ENCODE measurements around the gene MTCL1. TPM values are rescaled to one million over a fixed set of nuclear protein-coding genes. Genes with fewer than 3 reads are reported as not detected.

MTCL1 gene
- total RNA-seq, 2 donors from 2014 or later: 0.38 to 0.51 TPM

DNA sequence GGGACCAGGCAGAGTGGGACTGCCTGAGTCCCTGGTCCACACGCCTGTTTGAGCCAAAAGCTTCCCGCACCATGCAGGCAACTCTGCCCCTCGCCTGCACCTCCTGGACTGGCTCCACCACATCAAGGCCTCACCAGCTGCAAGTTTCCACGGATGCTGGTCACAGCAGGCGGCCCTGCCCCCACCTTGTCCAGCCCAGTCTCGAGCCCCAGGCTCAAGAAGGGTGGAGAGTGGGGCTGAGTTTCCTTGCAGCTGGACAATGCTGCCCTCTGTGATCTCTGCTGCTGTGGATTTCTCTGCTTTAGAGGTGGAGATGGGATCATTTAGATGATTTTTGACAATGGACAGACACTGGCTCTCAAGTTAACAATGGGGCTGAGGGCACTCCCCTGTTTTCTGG lies 74.9 kb downstream of the MTCL1 start:
- Mint-ChIP-seq H3K4me1 (ENCODE audit: low read depth) (no peaks in the 10 kb centered on the region), H3K4me3 (no peak overlapping the region), H3K36me3 (ENCODE audit: insufficient read depth in 2 of 2) (no peaks in the 10 kb centered on the region), H3K27me3 (ENCODE audit: low read depth) (no peaks in the 10 kb centered on the region), H3K9me3 (no peaks in the 10 kb centered on the region), H3K27ac (no peak overlapping the region)
- no peak for ATAC-seq (replicated peaks in 1 of 2)
- no peak for DNase-seq

DNA sequence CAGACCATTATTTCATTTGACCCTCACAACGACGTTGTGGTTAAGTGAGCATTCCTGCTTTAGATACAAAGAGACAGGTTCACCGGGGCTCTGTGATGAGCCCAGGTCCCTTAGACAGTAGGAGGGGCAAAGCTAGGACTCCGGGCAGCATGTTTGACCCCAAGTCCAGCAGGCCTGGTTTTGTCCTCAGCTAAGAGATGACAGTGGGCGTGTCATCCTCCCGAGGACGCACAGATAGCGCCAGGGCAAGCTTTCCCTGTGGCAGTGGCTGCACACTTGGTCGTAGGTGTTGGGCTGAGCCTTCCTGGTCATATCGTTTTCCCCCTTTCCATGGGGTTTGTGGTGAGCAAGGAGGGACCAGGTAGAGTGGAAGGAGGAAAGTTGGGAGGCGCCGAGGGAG lies 76.3 kb downstream of the MTCL1 start:
- H3K9me3 Mint-ChIP-seq: no peaks in the 10 kb centered on the region
- H3K27ac Mint-ChIP-seq: no peak overlapping the region
- peaks cover 5% of the 10 kb centered on the region for H3K4me1 Mint-ChIP-seq (ENCODE audit: low read depth)
- H3K4me3 Mint-ChIP-seq: no peak overlapping the region
- H3K36me3 Mint-ChIP-seq (ENCODE audit: insufficient read depth in 2 of 2): no peaks in the 10 kb centered on the region
- no peaks in the 10 kb centered on the region for H3K27me3 Mint-ChIP-seq (ENCODE audit: low read depth)
- no peak for ATAC-seq (replicated peaks in 1 of 2)
- no peak for DNase-seq

DNA sequence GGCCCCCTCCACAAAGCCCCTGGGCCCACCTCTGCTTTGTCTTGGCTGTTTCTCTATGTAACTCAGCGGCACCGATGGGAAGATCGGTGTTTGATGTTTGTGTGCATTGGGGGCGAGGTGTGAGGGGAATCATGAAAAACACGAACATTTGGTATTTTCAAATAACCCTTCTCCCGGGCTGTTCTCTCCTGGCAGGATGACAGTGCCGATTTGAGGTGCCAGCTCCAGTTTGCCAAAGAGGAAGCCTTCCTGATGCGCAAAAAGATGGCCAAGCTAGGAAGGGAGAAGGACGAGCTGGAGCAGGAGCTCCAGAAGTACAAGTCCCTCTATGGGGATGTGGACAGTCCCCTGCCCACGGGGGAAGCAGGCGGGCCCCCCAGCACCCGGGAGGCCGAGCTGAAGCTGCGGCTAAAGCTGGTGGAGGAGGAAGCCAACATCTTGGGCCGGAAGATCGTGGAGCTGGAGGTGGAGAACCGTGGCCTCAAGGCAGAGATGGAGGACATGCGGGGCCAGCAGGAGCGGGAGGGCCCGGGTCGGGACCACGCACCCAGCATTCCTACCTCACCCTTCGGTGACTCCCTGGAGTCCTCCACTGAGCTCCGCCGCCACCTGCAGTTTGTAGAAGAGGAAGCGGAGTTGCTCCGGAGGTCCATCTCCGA lies 78.1 kb downstream of the MTCL1 start:
- H3K9me3 Mint-ChIP-seq: no peaks in the 10 kb centered on the region

GRCh38 chr18:8783994-8784530 lies 78.7 kb downstream of the MTCL1 start:
- H3K27ac Mint-ChIP-seq: no peak overlapping the region
- no peak for DNase-seq
- ATAC-seq (replicated peaks in 1 of 2): no peak
- H3K4me3 Mint-ChIP-seq: no peak overlapping the region
- H3K27me3 Mint-ChIP-seq (ENCODE audit: low read depth): peaks cover under 1% of the 10 kb centered on the region
- no peaks in the 10 kb centered on the region for H3K9me3 Mint-ChIP-seq
- H3K4me1 Mint-ChIP-seq (ENCODE audit: low read depth): peaks cover 6% of the 10 kb centered on the region
- H3K36me3 Mint-ChIP-seq (ENCODE audit: insufficient read depth in 2 of 2): no peaks in the 10 kb centered on the region

More for the DNA sequence above, 78.1 kb downstream of the MTCL1 start:
- no peaks in the 10 kb centered on the region for H3K27me3 Mint-ChIP-seq (ENCODE audit: low read depth)
- DNase-seq (no peak), ATAC-seq (replicated peaks in 1 of 2) (no peak)
- no peak overlapping the region for H3K4me3 Mint-ChIP-seq
- no peaks in the 10 kb centered on the region for H3K36me3 Mint-ChIP-seq (ENCODE audit: insufficient read depth in 2 of 2)
- H3K4me1 Mint-ChIP-seq (ENCODE audit: low read depth): peaks cover 6% of the 10 kb centered on the region
- H3K27ac Mint-ChIP-seq: no peak overlapping the region

GRCh38 chr18:8785261-8785660 lies 79.9 kb downstream of the MTCL1 start:
- Mint-ChIP-seq H3K27ac (no peak overlapping the region), H3K9me3 (no peaks in the 10 kb centered on the region), H3K4me1 (ENCODE audit: low read depth) (peaks cover 6% of the 10 kb centered on the region), H3K4me3 (no peak overlapping the region), H3K27me3 (ENCODE audit: low read depth) (peaks cover 6% of the 10 kb centered on the region), H3K36me3 (ENCODE audit: insufficient read depth in 2 of 2) (no peaks in the 10 kb centered on the region)
- DNase-seq (no peak), ATAC-seq (replicated peaks in 1 of 2) (no peak)

GRCh38 chr18:8785855-8786482 lies 80.6 kb downstream of the MTCL1 start:
- peaks cover 6% of the 10 kb centered on the region for H3K4me1 Mint-ChIP-seq (ENCODE audit: low read depth)
- no peaks in the 10 kb centered on the region for H3K36me3 Mint-ChIP-seq (ENCODE audit: insufficient read depth in 2 of 2)
- H3K27ac Mint-ChIP-seq: no peak overlapping the region
- peaks cover 6% of the 10 kb centered on the region for H3K27me3 Mint-ChIP-seq (ENCODE audit: low read depth)
- H3K4me3 Mint-ChIP-seq: peak overlapping the region in 1 of 2 donors; percentile 34
- DNase-seq (no peak), ATAC-seq (replicated peaks in 1 of 2) (no peak)
- no peaks in the 10 kb centered on the region for H3K9me3 Mint-ChIP-seq

DNA sequence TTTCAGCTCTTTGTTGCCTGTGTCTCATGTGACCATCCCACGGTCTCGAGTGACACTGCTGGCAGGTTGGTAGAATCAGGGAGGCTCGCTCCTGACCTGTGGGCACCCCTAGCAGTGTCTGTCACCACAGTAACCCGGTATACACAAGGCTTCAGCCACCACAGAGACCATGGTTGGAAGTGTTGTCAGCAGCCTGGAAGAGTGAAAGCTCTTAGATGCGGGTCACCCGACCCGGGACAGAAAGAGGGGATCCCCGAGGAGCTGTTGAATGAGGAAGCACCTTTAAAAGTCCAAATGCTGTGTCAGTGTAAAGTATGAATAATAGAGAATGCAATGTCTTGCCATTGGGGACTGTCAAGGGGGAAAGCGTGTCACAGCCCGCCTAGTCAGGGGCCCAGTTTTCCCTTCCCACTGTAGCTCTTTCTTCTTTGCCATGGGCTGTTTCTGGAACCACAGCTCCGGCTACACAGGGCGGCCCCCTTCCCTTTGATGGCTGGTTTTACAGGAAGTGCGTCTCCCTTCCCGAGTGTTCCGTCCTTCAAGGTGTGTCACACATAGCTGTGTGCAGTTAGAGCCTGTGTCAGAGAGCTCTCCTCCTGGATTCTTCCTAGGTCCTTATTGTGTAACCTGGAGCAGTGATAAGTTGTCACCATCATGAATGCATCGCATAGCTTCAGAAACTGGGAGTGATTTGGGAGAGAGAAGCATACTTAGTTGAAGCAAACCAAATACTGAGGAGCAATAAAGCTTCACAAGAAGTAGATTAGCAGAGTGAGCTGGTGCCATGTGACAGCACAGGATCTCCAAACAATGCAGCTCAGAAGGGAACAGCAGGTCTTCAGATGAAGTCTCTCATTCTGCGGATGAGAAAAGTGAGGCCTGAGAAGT lies 81.4 kb downstream of the MTCL1 start:
- DNase-seq (no peak), ATAC-seq (replicated peaks in 1 of 2) (peak; percentile 31 to 38)
- Mint-ChIP-seq H3K4me3 (peak overlapping the region; percentile 5 to 34), H3K9me3 (no peaks in the 10 kb centered on the region), H3K36me3 (ENCODE audit: insufficient read depth in 2 of 2) (no peaks in the 10 kb centered on the region), H3K27me3 (ENCODE audit: low read depth) (peaks cover 6% of the 10 kb centered on the region), H3K4me1 (ENCODE audit: low read depth) (peaks cover 6% of the 10 kb centered on the region), H3K27ac (no peak overlapping the region)

DNA sequence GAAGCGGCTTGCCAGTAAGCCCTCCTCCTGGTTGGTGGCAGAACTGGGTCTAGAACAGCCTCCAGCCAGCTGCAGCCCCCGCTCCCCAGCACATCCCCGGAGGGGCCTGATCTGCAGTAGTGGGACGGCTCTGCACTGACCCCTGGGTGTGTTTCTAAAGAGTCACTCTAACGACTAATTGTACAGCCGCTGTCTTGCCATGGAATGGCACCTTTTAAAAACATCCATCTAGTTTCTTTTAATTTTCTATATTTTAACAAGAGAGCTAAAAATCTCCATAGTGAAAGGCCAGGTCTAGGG lies 82.0 kb downstream of the MTCL1 start:
- ATAC-seq (replicated peaks in 1 of 2) (no peak), DNase-seq (no peak)
- Mint-ChIP-seq H3K9me3 (no peaks in the 10 kb centered on the region), H3K27me3 (ENCODE audit: low read depth) (peaks cover 6% of the 10 kb centered on the region), H3K27ac (no peak overlapping the region), H3K4me3 (no peak overlapping the region), H3K4me1 (ENCODE audit: low read depth) (peaks cover 6% of the 10 kb centered on the region), H3K36me3 (ENCODE audit: insufficient read depth in 2 of 2) (no peaks in the 10 kb centered on the region)

DNA sequence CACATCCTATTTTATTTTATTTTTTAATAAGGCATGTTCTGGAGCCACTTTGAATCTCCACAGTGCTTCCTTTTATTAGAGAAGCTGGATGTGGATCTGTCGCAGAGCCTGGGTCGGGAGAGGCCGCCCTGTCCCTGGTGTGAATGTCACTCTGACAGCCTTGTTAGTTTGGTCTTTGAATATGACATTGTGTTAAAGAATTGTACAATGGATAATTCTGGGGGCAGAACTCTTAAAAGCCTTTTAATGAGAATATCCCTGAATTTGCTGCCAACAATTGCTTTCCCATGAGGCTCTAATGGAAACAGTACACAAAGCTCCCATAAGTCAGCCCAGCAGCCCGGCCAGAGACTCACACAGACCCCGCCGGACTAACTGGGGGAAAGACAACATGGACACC lies 82.4 kb downstream of the MTCL1 start:
- Mint-ChIP-seq H3K27ac (no peak overlapping the region), H3K36me3 (ENCODE audit: insufficient read depth in 2 of 2) (no peaks in the 10 kb centered on the region), H3K4me1 (ENCODE audit: low read depth) (peaks cover 6% of the 10 kb centered on the region), H3K9me3 (no peaks in the 10 kb centered on the region), H3K4me3 (no peak overlapping the region), H3K27me3 (ENCODE audit: low read depth) (peaks cover 6% of the 10 kb centered on the region)
- DNase-seq: no peak
- ATAC-seq (replicated peaks in 1 of 2): no peak

- H3K27ac Mint-ChIP-seq: no peak overlapping the region
- peaks cover 6% of the 10 kb centered on the region for H3K27me3 Mint-ChIP-seq (ENCODE audit: low read depth)
- no peaks in the 10 kb centered on the region for H3K9me3 Mint-ChIP-seq
- no peak for ATAC-seq (replicated peaks in 1 of 2)
- H3K36me3 Mint-ChIP-seq (ENCODE audit: insufficient read depth in 2 of 2): no peaks in the 10 kb centered on the region
- no peak overlapping the region for H3K4me3 Mint-ChIP-seq
- DNase-seq: no peak
- peaks cover 6% of the 10 kb centered on the region for H3K4me1 Mint-ChIP-seq (ENCODE audit: low read depth)
Measured at GRCh38 chr18:8788503-8789429, 83.4 kb downstream of the MTCL1 start.

GRCh38 chr18:8791171-8791651 lies 85.9 kb downstream of the MTCL1 start:
- ATAC-seq (replicated peaks in 1 of 2) (no peak), DNase-seq (no peak)
- H3K9me3 Mint-ChIP-seq: no peaks in the 10 kb centered on the region
- H3K27ac Mint-ChIP-seq: no peak overlapping the region
- peaks cover 6% of the 10 kb centered on the region for H3K4me1 Mint-ChIP-seq (ENCODE audit: low read depth)
- peaks cover 6% of the 10 kb centered on the region for H3K27me3 Mint-ChIP-seq (ENCODE audit: low read depth)
- no peaks in the 10 kb centered on the region for H3K36me3 Mint-ChIP-seq (ENCODE audit: insufficient read depth in 2 of 2)
- no peak overlapping the region for H3K4me3 Mint-ChIP-seq

- Mint-ChIP-seq H3K4me1 (ENCODE audit: low read depth) (no peaks in the 10 kb centered on the region), H3K9me3 (no peaks in the 10 kb centered on the region), H3K4me3 (no peak overlapping the region), H3K27ac (no peak overlapping the region), H3K27me3 (ENCODE audit: low read depth) (peaks cover 6% of the 10 kb centered on the region), H3K36me3 (ENCODE audit: insufficient read depth in 2 of 2) (no peaks in the 10 kb centered on the region)
- no peak for ATAC-seq (replicated peaks in 1 of 2)
- no peak for DNase-seq
Measured at GRCh38 chr18:8792688-8793316, 87.4 kb downstream of the MTCL1 start.

Measured in activated T-cell treated with anti-CD3 and anti-CD28 coated beads, Interleukin-2, amount 50 U/mL, for 72 hours (primary cell).